Hepatocyte (in vitro differentiated cells): Measurements from ENCODE around the gene USP10. TPM values are rescaled to one million over a fixed set of nuclear protein-coding genes. Genes with fewer than 3 reads are reported as not detected.

ENCODE experiments used
- DNase-seq: peaks from one replicate; pipeline ENCODE4 v3.0.0-alpha.2; 2016; ENCODE audit warnings: low spot score
- H2AFZ ChIP-seq: fragments of 200-600 bp; sonication (generic); 2 replicates; pipeline ENCODE4 v1.6.0; 2016; ENCODE audit warnings: antibody characterized with exemption, mild to moderate bottlenecking
- H3K27ac ChIP-seq: fragments of 200-600 bp; sonication (generic); 2 replicates; pipeline ENCODE4 v1.5.1; 2016; ENCODE audit warnings: mild to moderate bottlenecking
- H3K27me3 ChIP-seq: fragments of 200-600 bp; sonication (generic); 2 replicates; pipeline ENCODE4 v1.6.1; 2016
- H3K36me3 ChIP-seq: fragments of 200-600 bp; sonication (generic); replicated peaks from 2 replicates; pipeline ENCODE4 v1.5.1; 2016; ENCODE audit warnings: low read depth; ENCODE audit not compliant: insufficient read depth
- H3K4me1 ChIP-seq: fragments of 200-600 bp; sonication (generic); 2 replicates; pipeline ENCODE4 v1.5.1; 2016; ENCODE audit warnings: mild to moderate bottlenecking, moderate library complexity; ENCODE audit not compliant: insufficient read depth
- H3K4me2 ChIP-seq: fragments of 200-600 bp; sonication (generic); 2 replicates; pipeline ENCODE4 v1.6.0; 2016
- H3K4me3 ChIP-seq: fragments of 200-600 bp; sonication (generic); 2 replicates; pipeline ENCODE4 v1.5.1; 2016; ENCODE audit warnings: mild to moderate bottlenecking
- H3K79me2 ChIP-seq: fragments of 200-600 bp; sonication (generic); 2 replicates; pipeline ENCODE4 v1.6.0; 2017; ENCODE audit warnings: mild to moderate bottlenecking
- H3K9me2 ChIP-seq: fragments of 200-600 bp; sonication (generic); replicated peaks from 2 replicates; pipeline ENCODE4 v1.6.0; 2017; ENCODE audit warnings: mild to moderate bottlenecking; ENCODE audit not compliant: insufficient read depth
- H3K9me3 ChIP-seq: fragments of 200-600 bp; sonication (generic); 2 replicates; pipeline ENCODE4 v1.5.1; 2016; ENCODE audit warnings: low read depth, mild to moderate bottlenecking
- H4K20me1 ChIP-seq: fragments of 200-600 bp; sonication (generic); 2 replicates; pipeline ENCODE4 v1.6.0; 2016; ENCODE audit warnings: mild to moderate bottlenecking; ENCODE audit not compliant: insufficient read depth, poor library complexity, severe bottlenecking
- CTCF ChIP-seq: fragments of 200-600 bp; sonication (generic); IDR thresholded peaks from 2 replicates; pipeline ENCODE4 v1.5.1; 2016; ENCODE audit warnings: antibody characterized with exemption, mild to moderate bottlenecking; ENCODE audit not compliant: poor library complexity
- EZH2 ChIP-seq: fragments of 200-600 bp; sonication (generic); IDR thresholded peaks from 2 replicates; pipeline ENCODE4 v1.6.1; 2016; ENCODE audit warnings: antibody characterized with exemption, mild to moderate bottlenecking, borderline replicate concordance
- EZH2phosphoT487 ChIP-seq: fragments of 200-600 bp; sonication (generic); IDR thresholded peaks from one replicate; pipeline ENCODE4 v1.6.1; 2018; ENCODE audit warnings: antibody characterized with exemption, mild to moderate bottlenecking, low read depth, moderate library complexity; ENCODE audit not compliant: unreplicated experiment, severe bottlenecking
- WGBS: methylation state at CpG from one replicate; pipeline ENCODE4 v1.1.6; 2016; ENCODE audit warnings: low lambda C conversion rate; ENCODE audit errors: missing lambda C conversion rate; 5-methylcytosine and 5-hydroxymethylcytosine counted together
- polyA plus RNA-seq: library from polyadenylated mRNA; unstranded; fragments of >200 nt; fragmentation: Nextera tagmentation; extraction: Ambion mirVana; gene quantifications from 2 replicates; pipeline ENCODE4 v1.2.1, GENCODE V29; 2016
- total RNA-seq: library from RNA; depleted of rRNA; stranded (reverse); fragments of >200 nt; gene quantifications from 2 replicates; pipeline ENCODE4 v1.2.3, GENCODE V29; 2014

The USP10 gene
- total and polyA plus RNA-seq, 2 experiments from 2014 or later: 53.1 to 62.4 TPM

GRCh38 chr16:84759061-84759460 lies 59.3 kb downstream of the USP10 start:
- peak overlapping the region; percentile 51 for H3K27ac ChIP-seq
- no peaks in the 10 kb centered on the region for H3K36me3 ChIP-seq
- H3K9me3 ChIP-seq: no peaks in the 10 kb centered on the region
- no peaks in the 10 kb centered on the region for H3K9me2 ChIP-seq
- no peak for DNase-seq
- WGBS: 66% methylated on average over 8 of the region's 8 CpGs
- no peaks in the 10 kb centered on the region for H3K27me3 ChIP-seq
- peak overlapping the region; percentile 24 for H3K4me2 ChIP-seq
- no peak overlapping the region for H3K4me3 ChIP-seq
- peaks cover 25% of the 10 kb centered on the region for H3K4me1 ChIP-seq
- no peak overlapping the region for H2AFZ ChIP-seq
- TF ChIP-seq CTCF: no peak
- no peak for TF ChIP-seq EZH2phosphoT487
- TF ChIP-seq EZH2: no peak
- H3K79me2 ChIP-seq: peaks cover 77% of the 10 kb centered on the region
- peaks cover 8% of the 10 kb centered on the region for H4K20me1 ChIP-seq

- no peaks in the 10 kb centered on the region for H3K36me3 ChIP-seq
- H4K20me1 ChIP-seq: peaks cover 4% of the 10 kb centered on the region
- TF ChIP-seq EZH2phosphoT487: no peak
- no peak for TF ChIP-seq EZH2
- no peak for TF ChIP-seq CTCF
- 82% methylated on average over 3 of the region's 3 CpGs for WGBS
- H3K4me3 ChIP-seq: no peak overlapping the region
- no peaks in the 10 kb centered on the region for H3K27me3 ChIP-seq
- no peaks in the 10 kb centered on the region for H3K9me3 ChIP-seq
- H3K79me2 ChIP-seq: peaks cover 75% of the 10 kb centered on the region
- H3K4me2 ChIP-seq: no peak overlapping the region
- peaks cover 21% of the 10 kb centered on the region for H3K4me1 ChIP-seq
- no peak for DNase-seq
- no peaks in the 10 kb centered on the region for H3K9me2 ChIP-seq
- no peak overlapping the region for H3K27ac ChIP-seq
- H2AFZ ChIP-seq: no peak overlapping the region
These were observed 60.1 kb downstream of the USP10 start for GRCh38 chr16:84759906-84760305.

GRCh38 chr16:84761448-84762368 lies 61.9 kb downstream of the USP10 start:
- Histone ChIP-seq H4K20me1 (no peaks in the 10 kb centered on the region), H3K27ac (no peak overlapping the region), H3K79me2 (peaks cover 57% of the 10 kb centered on the region), H3K9me3 (no peaks in the 10 kb centered on the region), H3K4me3 (no peak overlapping the region), H3K4me2 (no peak overlapping the region), H3K4me1 (peaks cover 26% of the 10 kb centered on the region), H3K27me3 (no peaks in the 10 kb centered on the region), H2AFZ (no peak overlapping the region), H3K36me3 (no peaks in the 10 kb centered on the region), H3K9me2 (no peaks in the 10 kb centered on the region)
- no peak for DNase-seq
- 93% methylated on average over 17 of the region's 17 CpGs for WGBS
- TF ChIP-seq EZH2: no peak
- TF ChIP-seq EZH2phosphoT487: no peak
- TF ChIP-seq CTCF: no peak
